Uterus (tissue), 2 donors: Measurements from ENCODE around the gene ART4.

Experiments
- CTCF ChIP-seq, 4 experiments: fragments of 200-600 bp in 2 of 4; fragments of 450-650 bp in 2 of 4; sonication (generic) in 2 of 4; IDR thresholded peaks; one replicate each; pipeline ENCODE4 v1.5.1; 2016 to 2019; ENCODE audit warnings: antibody characterized with exemption in 4 of 4, mild to moderate bottlenecking in 2 of 4, moderate library complexity in 1 of 4
- POLR2A ChIP-seq, 2 donors: fragments of 450-650 bp; IDR thresholded peaks; one replicate each; pipeline ENCODE4 v1.6.1; 2016; ENCODE audit warnings: antibody characterized with exemption in 2 of 2, mild to moderate bottlenecking in 1 of 2, moderate library complexity in 1 of 2

- TF ChIP-seq CTCF (IDR thresholded peaks at IDR 0.05) (no peak), POLR2A (IDR thresholded peaks at IDR 0.05) (no peak)
These were observed 25.7 kb upstream of the ART4 start for GRCh38 chr12:14868916-14869506.
